Psoas muscle (tissue), 8 donors: Measurements from ENCODE around the gene DDIT3. TPM values are rescaled to one million over a fixed set of nuclear protein-coding genes. Genes with fewer than 3 reads are reported as not detected.

Source experiments
- ATAC-seq, 4 donors: fragments of 200-7000 bp; cut with Tn5 transposase; one replicate each; pipeline ENCODE4 v1.9.1; 2020; ENCODE audit warnings: moderate library complexity in 3 of 4, mild to moderate bottlenecking in 2 of 4
- DNase-seq, 2 donors: peaks; one replicate each; pipeline ENCODE4 v3.0.0-alpha.2; 2020
- H3K27ac ChIP-seq: fragments of 200-600 bp; one replicate; pipeline ENCODE4 v1.8.0; 2022
- H3K27me3 ChIP-seq, 3 donors: fragments of 200-600 bp in 1 of 3; one replicate each; pipeline versions ENCODE4 v1.6.1 to v1.8.0; 2013 to 2022; ENCODE audit warnings: low read length in 2 of 3, mild to moderate bottlenecking in 2 of 3, moderate library complexity in 1 of 3; ENCODE audit not compliant: insufficient read depth in 3 of 3
- H3K36me3 ChIP-seq, 2 donors: fragments of 200-600 bp in 1 of 2; one replicate each; pipeline versions ENCODE4 v1.6.1 to v1.8.0; 2013 to 2022; ENCODE audit warnings: low read depth in 1 of 2, mild to moderate bottlenecking in 1 of 2, moderate library complexity in 1 of 2; ENCODE audit not compliant: insufficient read depth in 1 of 2
- H3K4me1 ChIP-seq: fragments of 200-600 bp; one replicate; pipeline ENCODE4 v1.8.0; 2022
- H3K4me3 ChIP-seq: fragments of 200-600 bp; one replicate; pipeline ENCODE4 v1.8.0; 2022; ENCODE audit warnings: mild to moderate bottlenecking
- H3K9me3 ChIP-seq: fragments of 200-600 bp; one replicate; pipeline ENCODE4 v1.8.0; 2022
- WGBS, 3 donors: extraction: QIAGEN DNeasy Blood & Tissue Kit; methylation state at CpG; one replicate each; pipeline versions ENCODE4 v1.1.6 to v1.1.7; 2013; 5-methylcytosine and 5-hydroxymethylcytosine counted together
- intact Hi-C, 2 donors: fragments of 100-400 bp; cut with DNase I; formaldehyde crosslinking; loops; one replicate each; pipeline versions ENCODE4 v1.11.0 to v1.14.2; 2022
- polyA plus RNA-seq, 3 donors: library from polyadenylated mRNA; stranded (reverse); fragments of 200-250 nt; gene quantifications; one replicate each; pipeline ENCODE4 v1.2.3, GENCODE V29; 2013
- total RNA-seq, 4 donors: library from RNA; stranded (reverse); fragmentation: NEBNext Ultra II Directional in 2 of 4; extraction: Animal tissue kit (Norgen Biotek cat#: 25700) in 2 of 4; gene quantifications; one replicate each; pipeline versions ENCODE4 v1.2.1 to v1.2.4, GENCODE V29; 2021 to 2023
- TF ChIP-seq, protein P1 (sequence below): fragments of 200-600 bp; IDR thresholded peaks from one replicate; pipeline ENCODE4 v1.8.0; 2022; ENCODE audit warnings: antibody characterized with exemption
- donor health status: healthy with polysubstance abuse.
- donor health status: DM: no; HTN: no; CAD: no; lungs with moderate emphysema.
- donor health status: Bipolar disorder and iron deficiency.
- donor health status: healthy.
- donor health status: DM: yes; HTN: yes; CAD: no.
- donor health status: DM: no; HTN: no; CAD: no.
- donor health status: DM: no; HTN: no; CAD: no.
- donor health status: DM: yes; HTN: yes; CAD: no.

Gene DDIT3
- total and polyA plus RNA-seq, 7 donors, result 11.1 to 224 (median 59.5) TPM

DNA sequence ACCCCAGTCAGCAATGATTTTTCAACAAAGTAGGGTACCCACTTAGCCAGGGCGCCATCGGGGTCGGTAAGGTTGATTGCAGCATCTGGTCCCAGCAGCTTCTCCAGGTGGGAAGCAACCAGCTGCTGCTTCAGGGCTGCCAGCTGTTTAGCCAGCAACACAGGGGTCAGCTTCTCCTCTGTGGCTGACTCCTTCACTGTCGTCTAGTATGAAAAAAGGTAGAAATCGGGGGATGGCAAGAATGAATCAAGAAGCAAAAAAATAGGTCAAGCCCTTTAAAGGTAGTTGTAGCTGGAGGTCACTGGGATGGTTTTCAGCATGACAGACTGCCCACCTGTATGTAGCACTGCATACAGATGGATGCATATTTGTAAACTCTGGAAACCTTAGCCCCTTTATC lies 13.9 kb upstream of the DDIT3 start:
- H3K36me3 ChIP-seq, result peaks cover 34 to 95% of the 10 kb centered on the region in 2 donors
- TF ChIP-seq, protein P1, sequence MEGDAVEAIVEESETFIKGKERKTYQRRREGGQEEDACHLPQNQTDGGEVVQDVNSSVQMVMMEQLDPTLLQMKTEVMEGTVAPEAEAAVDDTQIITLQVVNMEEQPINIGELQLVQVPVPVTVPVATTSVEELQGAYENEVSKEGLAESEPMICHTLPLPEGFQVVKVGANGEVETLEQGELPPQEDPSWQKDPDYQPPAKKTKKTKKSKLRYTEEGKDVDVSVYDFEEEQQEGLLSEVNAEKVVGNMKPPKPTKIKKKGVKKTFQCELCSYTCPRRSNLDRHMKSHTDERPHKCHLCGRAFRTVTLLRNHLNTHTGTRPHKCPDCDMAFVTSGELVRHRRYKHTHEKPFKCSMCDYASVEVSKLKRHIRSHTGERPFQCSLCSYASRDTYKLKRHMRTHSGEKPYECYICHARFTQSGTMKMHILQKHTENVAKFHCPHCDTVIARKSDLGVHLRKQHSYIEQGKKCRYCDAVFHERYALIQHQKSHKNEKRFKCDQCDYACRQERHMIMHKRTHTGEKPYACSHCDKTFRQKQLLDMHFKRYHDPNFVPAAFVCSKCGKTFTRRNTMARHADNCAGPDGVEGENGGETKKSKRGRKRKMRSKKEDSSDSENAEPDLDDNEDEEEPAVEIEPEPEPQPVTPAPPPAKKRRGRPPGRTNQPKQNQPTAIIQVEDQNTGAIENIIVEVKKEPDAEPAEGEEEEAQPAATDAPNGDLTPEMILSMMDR, result no peak
- intact Hi-C loops, result no loop called here
- H3K4me3 ChIP-seq, result no peak overlapping the region
- DNase-seq, result no peak
- no peaks in the 10 kb centered on the region for H3K9me3 ChIP-seq
- ATAC-seq, result no peak
- no peaks in the 10 kb centered on the region for H3K4me1 ChIP-seq
- 85 to 94% (median 86%) methylated on average over 5 of the region's 5 CpGs for WGBS, 3 donors
- no peak overlapping the region for H3K27ac ChIP-seq
- H3K27me3 ChIP-seq, result no peaks in the 10 kb centered on the region

DNA sequence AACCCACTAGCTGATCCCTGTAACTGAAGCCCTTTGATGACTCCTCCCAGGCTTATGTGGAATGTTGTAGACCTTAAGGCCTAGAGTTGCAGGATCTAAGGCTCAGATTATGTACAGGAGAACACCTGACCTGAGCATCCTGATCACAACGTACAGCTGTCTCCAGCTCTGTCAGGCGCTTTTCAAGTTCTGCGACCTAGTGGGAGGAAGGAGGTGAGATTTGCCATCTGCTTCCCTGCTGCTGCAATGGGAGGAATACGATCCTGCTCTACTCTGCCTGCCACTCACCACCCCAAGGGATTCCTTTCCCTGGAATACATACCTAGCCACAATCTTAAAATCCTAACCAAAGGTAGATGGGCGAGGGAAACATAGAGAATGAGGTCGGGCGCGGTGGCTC lies 12.8 kb upstream of the DDIT3 start:
- no peaks in the 10 kb centered on the region for H3K27me3 ChIP-seq
- 88 to 95% (median 91%) methylated on average over 8 of the region's 8 CpGs for WGBS, 3 donors
- no peak overlapping the region for H3K27ac ChIP-seq
- no peaks in the 10 kb centered on the region for H3K4me1 ChIP-seq
- no peak overlapping the region for H3K4me3 ChIP-seq
- TF ChIP-seq, protein P1, result no peak
- H3K36me3 ChIP-seq, result peaks cover 31 to 95% of the 10 kb centered on the region in 2 donors
- DNase-seq, result no peak
- ATAC-seq, result no peak
- no peaks in the 10 kb centered on the region for H3K9me3 ChIP-seq
- intact Hi-C loops, result no loop called here

DNA sequence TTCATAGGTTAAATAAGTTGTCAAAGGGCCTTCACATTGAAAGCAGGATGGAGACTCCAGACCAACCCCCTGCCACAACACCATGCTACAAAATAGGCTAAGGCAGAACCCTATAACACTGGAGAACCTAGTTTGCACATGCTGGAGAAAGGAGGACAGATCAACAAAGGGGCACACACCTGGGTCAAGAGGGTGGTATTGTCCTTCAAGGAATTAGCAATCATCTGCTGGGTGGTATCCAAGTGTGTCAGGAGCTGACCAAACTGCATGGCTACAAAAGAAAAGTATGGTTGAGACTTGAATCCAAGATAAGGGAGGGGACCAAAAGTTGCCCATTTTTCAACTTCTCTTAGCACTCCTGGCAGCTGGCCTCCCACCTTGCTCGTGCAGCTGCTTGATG lies 11.5 kb upstream of the DDIT3 start:
- no peaks in the 10 kb centered on the region for H3K27me3 ChIP-seq
- DNase-seq (no peak), ATAC-seq (peak in 1 of 4 donors; percentile 5)
- TF ChIP-seq, protein P1, result no peak
- no peaks in the 10 kb centered on the region for H3K9me3 ChIP-seq
- H3K4me3 ChIP-seq, result no peak overlapping the region
- intact Hi-C loops, result no loop called here
- H3K4me1 ChIP-seq, result no peaks in the 10 kb centered on the region
- peaks cover 30 to 97% of the 10 kb centered on the region in 2 donors for H3K36me3 ChIP-seq
- no peak overlapping the region for H3K27ac ChIP-seq
- WGBS, 3 donors, result 57 to 82% (median 74%) methylated on average over 1 of the region's 1 CpG

DNA sequence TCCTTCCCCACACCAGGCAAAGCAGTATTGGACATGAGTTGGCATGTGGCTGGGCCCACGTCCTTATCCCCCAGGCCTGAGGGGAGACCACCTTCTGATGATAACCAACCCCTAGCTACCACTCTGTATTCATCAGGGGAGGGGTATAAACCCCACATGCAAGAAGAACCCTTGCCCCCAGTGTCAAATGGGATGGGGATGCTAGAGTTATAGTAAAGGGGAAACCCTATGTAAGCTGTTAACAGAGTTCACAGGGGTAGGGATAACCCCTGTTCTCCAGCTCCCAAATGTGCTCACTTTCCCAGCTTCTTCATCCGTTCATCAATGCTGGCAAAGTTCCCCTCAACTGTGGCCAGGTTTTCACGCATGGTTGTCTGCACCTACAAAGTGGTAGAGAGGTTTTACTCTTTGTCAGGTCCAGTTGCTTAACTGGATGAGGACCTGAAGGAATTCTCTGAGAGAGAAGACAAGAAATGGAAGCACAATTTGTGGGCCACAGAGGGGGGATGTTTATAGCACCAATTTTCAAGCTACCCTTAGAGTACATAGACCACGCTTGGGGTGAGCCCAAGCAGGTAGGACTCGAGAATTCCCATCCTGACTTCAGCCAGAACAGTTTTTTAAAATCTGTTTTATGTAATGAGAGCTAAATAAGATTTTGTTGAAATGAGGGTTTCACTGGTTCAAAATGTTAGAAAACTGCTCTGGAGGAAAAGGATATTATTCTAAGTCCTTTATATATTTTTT lies 10.3 kb upstream of the DDIT3 start:
- TF ChIP-seq, protein P1, result no peak
- Histone ChIP-seq H3K9me3 (no peaks in the 10 kb centered on the region), H3K27ac (no peak overlapping the region), H3K4me1 (no peaks in the 10 kb centered on the region), H3K4me3 (no peak overlapping the region), H3K36me3 (peaks cover 26 to 99% of the 10 kb centered on the region in 2 donors), H3K27me3 (no peaks in the 10 kb centered on the region)
- intact Hi-C loops, result no loop called here
- WGBS, 3 donors, result 64 to 84% (median 73%) methylated on average over 5 of the region's 5 CpGs
- DNase-seq, result no peak
- no peak for ATAC-seq

DNA sequence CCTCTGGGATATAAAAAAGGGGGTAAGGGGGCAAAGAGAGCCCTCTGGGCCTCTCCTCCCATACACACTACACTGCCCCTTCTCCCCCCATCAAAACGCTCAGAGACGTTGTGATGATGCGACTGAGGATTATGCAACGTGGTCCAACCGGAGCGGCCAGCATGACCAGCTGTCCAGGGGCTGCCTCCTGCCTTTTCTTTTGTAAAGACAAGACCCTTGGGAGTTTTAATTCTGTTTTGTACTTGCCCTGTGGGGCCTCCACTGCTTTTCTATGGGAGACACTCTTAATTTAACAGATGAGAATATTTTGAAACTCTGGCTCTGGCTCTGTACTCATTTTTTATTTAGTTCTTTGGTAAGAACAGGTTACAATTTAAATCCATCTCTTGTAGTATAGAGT lies 9.5 kb upstream of the DDIT3 start:
- Histone ChIP-seq H3K27me3 (no peaks in the 10 kb centered on the region), H3K36me3 (peaks cover 23 to 99% of the 10 kb centered on the region in 2 donors), H3K9me3 (no peaks in the 10 kb centered on the region), H3K27ac (no peak overlapping the region), H3K4me1 (peaks cover 2% of the 10 kb centered on the region), H3K4me3 (no peak overlapping the region)
- TF ChIP-seq, protein P1, result no peak
- DNase-seq, result no peak
- ATAC-seq, result no peak
- WGBS, 3 donors, result 39 to 56% (median 47%) methylated on average over 6 of the region's 6 CpGs
- intact Hi-C loops, result no loop called here
